Measurements from ENCODE around the gene PLPP6. TPM values are rescaled to one million over a fixed set of nuclear protein-coding genes. Genes with fewer than 3 reads are reported as not detected.

PLPP6 gene
- total RNA-seq, 2 donors from 2014 or later = 16.2 to 17.1 TPM

- Histone ChIP-seq H3K4me3 (no peak overlapping the region), H3K9me3 (no peaks in the 10 kb centered on the region), H3K36me3 (replicated peaks in 1 of 2; ENCODE audit: insufficient read depth in 1 of 2, low read depth in 2 of 2) (no peaks in the 10 kb centered on the region), H3K27me3 (no peaks in the 10 kb centered on the region), H3K27ac (peak overlapping the region; percentile 20 to 98 (median 88)), H3K4me1 (peaks cover 48% of the 10 kb centered on the region)
- ATAC-seq (no peak), DNase-seq (no peak)
- 42 to 48% methylated on average over 3 of the region's 3 CpGs for WGBS, 2 donors
- intact Hi-C loops (cut with DNase I) = no loop called here
- TF ChIP-seq, protein P1, sequence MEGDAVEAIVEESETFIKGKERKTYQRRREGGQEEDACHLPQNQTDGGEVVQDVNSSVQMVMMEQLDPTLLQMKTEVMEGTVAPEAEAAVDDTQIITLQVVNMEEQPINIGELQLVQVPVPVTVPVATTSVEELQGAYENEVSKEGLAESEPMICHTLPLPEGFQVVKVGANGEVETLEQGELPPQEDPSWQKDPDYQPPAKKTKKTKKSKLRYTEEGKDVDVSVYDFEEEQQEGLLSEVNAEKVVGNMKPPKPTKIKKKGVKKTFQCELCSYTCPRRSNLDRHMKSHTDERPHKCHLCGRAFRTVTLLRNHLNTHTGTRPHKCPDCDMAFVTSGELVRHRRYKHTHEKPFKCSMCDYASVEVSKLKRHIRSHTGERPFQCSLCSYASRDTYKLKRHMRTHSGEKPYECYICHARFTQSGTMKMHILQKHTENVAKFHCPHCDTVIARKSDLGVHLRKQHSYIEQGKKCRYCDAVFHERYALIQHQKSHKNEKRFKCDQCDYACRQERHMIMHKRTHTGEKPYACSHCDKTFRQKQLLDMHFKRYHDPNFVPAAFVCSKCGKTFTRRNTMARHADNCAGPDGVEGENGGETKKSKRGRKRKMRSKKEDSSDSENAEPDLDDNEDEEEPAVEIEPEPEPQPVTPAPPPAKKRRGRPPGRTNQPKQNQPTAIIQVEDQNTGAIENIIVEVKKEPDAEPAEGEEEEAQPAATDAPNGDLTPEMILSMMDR (IDR thresholded peaks at IDR 0.05) = no peak
- TF ChIP-seq POLR2A (IDR thresholded peaks at IDR 0.05) = no peak
These were observed 1.9 kb downstream of the PLPP6 start for GRCh38 chr9:4663956-4664355.

DNA sequence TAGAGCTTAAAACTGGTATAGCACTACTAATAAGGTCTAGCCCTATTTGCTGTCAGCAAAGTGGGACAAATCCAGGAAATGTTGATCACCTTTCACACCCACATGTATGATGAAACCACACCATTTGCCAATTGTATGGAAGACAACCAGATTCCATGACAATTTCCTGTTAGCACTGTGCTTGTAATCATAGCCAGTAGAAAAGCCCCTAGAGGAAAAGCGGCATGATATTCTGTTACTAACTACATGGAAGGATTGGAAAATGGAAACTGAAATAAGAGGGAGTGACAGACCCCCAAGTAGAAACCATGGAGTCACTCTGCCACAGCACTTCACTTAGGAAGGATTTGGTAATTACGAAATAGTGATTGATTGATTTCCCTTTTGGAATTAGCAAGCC lies 3.3 kb downstream of the PLPP6 start:
- intact Hi-C loops (cut with DNase I) = no loop called here
- TF ChIP-seq POLR2A (IDR thresholded peaks at IDR 0.05) = peak in 1 of 3 donors; percentile 4
- TF ChIP-seq, protein P1 (IDR thresholded peaks at IDR 0.05) = no peak
- H3K27me3 ChIP-seq = no peaks in the 10 kb centered on the region
- ATAC-seq (peak; percentile 5), DNase-seq (peak in 1 of 4 donors; percentile 16)
- H3K36me3 ChIP-seq (replicated peaks in 1 of 2; ENCODE audit: insufficient read depth in 1 of 2, low read depth in 2 of 2) = no peaks in the 10 kb centered on the region
- WGBS, 2 donors = 45 to 46% methylated on average over 2 of the region's 2 CpGs
- peaks cover 48% of the 10 kb centered on the region for H3K4me1 ChIP-seq
- H3K27ac ChIP-seq = peak overlapping the region; percentile 6 to 98 (median 88)
- H3K4me3 ChIP-seq = no peak overlapping the region
- no peaks in the 10 kb centered on the region for H3K9me3 ChIP-seq

- peak; percentile 38 to 83 (median 80) for TF ChIP-seq POLR2A (IDR thresholded peaks at IDR 0.05)
- TF ChIP-seq, protein P1 (IDR thresholded peaks at IDR 0.05) = peak in 1 of 7 experiments; percentile 8
- Histone ChIP-seq H3K9me3 (no peaks in the 10 kb centered on the region), H3K36me3 (replicated peaks in 1 of 2; ENCODE audit: insufficient read depth in 1 of 2, low read depth in 2 of 2) (no peaks in the 10 kb centered on the region), H3K27ac (peak within 1 kb of the TSS; percentile 75 to 98 (median 88)), H3K27me3 (no peaks in the 10 kb centered on the region), H3K4me1 (peaks cover 48% of the 10 kb centered on the region), H3K4me3 (peak within 1 kb of the TSS; percentile 17 to 29)
- WGBS, 2 donors = 0 to 2% methylated on average over 15 to 36 of the region's 36 CpGs
- ATAC-seq = peak; percentile 58
- peak; percentile 76 to 83 (median 80) for DNase-seq
- intact Hi-C loops (cut with DNase I) = no loop called here
These were observed 4.1 kb downstream of the PLPP6 start, which contains the start of gene SPATA6L for GRCh38 chr9:4666042-4666699. Gene SPATA6L, minus strand, starts transcription at chr9:4666480. Its CDS starts 230 bp downstream, at chr9:4666250.

- H3K36me3 ChIP-seq (replicated peaks in 1 of 2; ENCODE audit: insufficient read depth in 1 of 2, low read depth in 2 of 2) = no peaks in the 10 kb centered on the region
- peaks cover 40% of the 10 kb centered on the region for H3K4me1 ChIP-seq
- no peaks in the 10 kb centered on the region for H3K27me3 ChIP-seq
- DNase-seq (no peak), ATAC-seq (no peak)
- intact Hi-C loops (cut with DNase I) = no loop called here
- H3K9me3 ChIP-seq = no peaks in the 10 kb centered on the region
- no peak for TF ChIP-seq POLR2A (IDR thresholded peaks at IDR 0.05)
- TF ChIP-seq, protein P1 (IDR thresholded peaks at IDR 0.05) = no peak
- 92% methylated on average over 1 of the region's 1 CpG for WGBS, 2 donors
- H3K4me3 ChIP-seq = no peak overlapping the region
- no peak overlapping the region for H3K27ac ChIP-seq
These were observed 5.6 kb downstream of the PLPP6 start for GRCh38 chr9:4667681-4668080.

GRCh38 chr9:4668604-4669003 lies 6.5 kb downstream of the PLPP6 start:
- H3K27me3 ChIP-seq = no peaks in the 10 kb centered on the region
- no peaks in the 10 kb centered on the region for H3K9me3 ChIP-seq
- H3K27ac ChIP-seq = no peak overlapping the region
- H3K4me3 ChIP-seq = no peak overlapping the region
- intact Hi-C loops (cut with DNase I) = no loop called here
- 73 to 91% methylated on average over 2 of the region's 2 CpGs for WGBS, 2 donors
- H3K4me1 ChIP-seq = peaks cover 30% of the 10 kb centered on the region
- H3K36me3 ChIP-seq (replicated peaks in 1 of 2; ENCODE audit: insufficient read depth in 1 of 2, low read depth in 2 of 2) = no peaks in the 10 kb centered on the region
- no peak for ATAC-seq
- no peak for TF ChIP-seq POLR2A (IDR thresholded peaks at IDR 0.05)
- TF ChIP-seq, protein P1 (IDR thresholded peaks at IDR 0.05) = no peak
- no peak for DNase-seq
